IMR-90 (cell line): ENCODE measurements around the gene AGTR1. TPM values are rescaled to one million over a fixed set of nuclear protein-coding genes. Genes with fewer than 3 reads are reported as not detected.

Experiments used
- ATAC-seq: fragments of 200-7000 bp; cut with Tn5 transposase; 2 replicates; pipeline ENCODE4 v1.9.1; 2020; ENCODE audit warnings: low read depth, mild to moderate bottlenecking, moderate library complexity
- Bru-seq: library from RNA; stranded (reverse); fragments of 400-500 nt; gene quantifications from one replicate; lab custom pipeline; 2021; lab: Mats Ljungman, UMichigan
- BruChase-seq, 2 experiments: library from RNA; stranded (reverse); fragments of 400-500 nt; gene quantifications; one replicate each; lab custom pipeline; 2021; lab: Mats Ljungman, UMichigan
- BruUV-seq: library from RNA; stranded (reverse); fragments of 400-500 nt; replicated peaks from 2 replicates; lab custom pipeline; 2021; lab: Mats Ljungman, UMichigan
- CTCF ChIA-PET: fragments of 300-600 bp; formaldehyde crosslinking; extraction: SDS; loops from one replicate; lab custom pipeline; 2021; ENCODE audit warnings: antibody characterized with exemption; lab: Yijun Ruan, JAX
- POLR2A ChIA-PET: fragments of 300-600 bp; sonication (Branson Sonifier 250); formaldehyde crosslinking; loops from one replicate; lab custom pipeline; 2022; ENCODE audit warnings: antibody characterized with exemption; ENCODE audit not compliant: unreplicated experiment; lab: Charles Lee
- DNase-seq: peaks from one replicate; pipeline ENCODE4 v3.0.0; 2013
- H2AFZ ChIP-seq: replicated peaks from 2 replicates; pipeline ENCODE3; 2013; ENCODE audit warnings: low read length, mild to moderate bottlenecking; ENCODE audit not compliant: poor library complexity
- H2AK5ac ChIP-seq: 2 replicates; pipeline ENCODE4 v1.6.1; 2013; ENCODE audit warnings: low read depth, low read length, inconsistent platforms
- H2AK9ac ChIP-seq: replicated peaks from 2 replicates; pipeline ENCODE3; 2013; ENCODE audit warnings: mild to moderate bottlenecking, low read depth, low read length, moderate library complexity; ENCODE audit not compliant: poor library complexity
- H2BK120ac ChIP-seq: 2 replicates; pipeline ENCODE4 v1.6.1; 2013; ENCODE audit warnings: low read depth, low read length, inconsistent platforms
- H2BK15ac ChIP-seq: 3 replicates; pipeline ENCODE4 v1.6.1; 2013; ENCODE audit warnings: low read depth, low read length, inconsistent platforms
- H2BK20ac ChIP-seq: 2 replicates; pipeline ENCODE4 v1.6.1; 2013; ENCODE audit warnings: low read depth, mild to moderate bottlenecking, inconsistent platforms, low read length, moderate library complexity
- H2BK5ac ChIP-seq: 2 replicates; pipeline ENCODE4 v1.6.1; 2013; ENCODE audit warnings: mild to moderate bottlenecking, low read depth, low read length, inconsistent platforms; ENCODE audit not compliant: poor library complexity, severe bottlenecking
- H3K14ac ChIP-seq: replicated peaks from 2 replicates; pipeline ENCODE4 v1.6.1; 2013; ENCODE audit warnings: low read depth, low read length, inconsistent platforms
- H3K18ac ChIP-seq: 2 replicates; pipeline ENCODE4 v1.6.1; 2013; ENCODE audit warnings: low read depth, low read length, control low read depth
- H3K23ac ChIP-seq: 2 replicates; pipeline ENCODE4 v1.6.1; 2013; ENCODE audit warnings: low read depth, low read length, inconsistent platforms
- H3K27ac ChIP-seq: 2 replicates; pipeline ENCODE4 v1.5.1; 2013; ENCODE audit warnings: mild to moderate bottlenecking, control low read depth, low read length; ENCODE audit not compliant: insufficient read depth
- H3K27me3 ChIP-seq: 2 replicates; pipeline ENCODE4 v1.6.1; 2013; ENCODE audit warnings: low read length; ENCODE audit not compliant: control insufficient read depth, insufficient read depth
- H3K36me3 ChIP-seq: 2 replicates; pipeline ENCODE4 v1.6.1; 2013; ENCODE audit warnings: low read length, mixed read lengths; ENCODE audit not compliant: control insufficient read depth, insufficient read depth
- H3K4ac ChIP-seq: 2 replicates; pipeline ENCODE4 v1.6.1; 2013; ENCODE audit warnings: low read depth, low read length, inconsistent platforms
- H3K4me1 ChIP-seq: 2 replicates; pipeline ENCODE4 v1.6.1; 2013; ENCODE audit warnings: low read length, mixed read lengths; ENCODE audit not compliant: control insufficient read depth, insufficient read depth
- H3K4me2 ChIP-seq: 2 replicates; pipeline ENCODE4 v1.6.1; 2013; ENCODE audit warnings: low read depth, mild to moderate bottlenecking, control low read depth, low read length, moderate library complexity
- H3K4me3 ChIP-seq: 2 replicates; pipeline ENCODE4 v1.5.1; 2013; ENCODE audit warnings: low read depth, mild to moderate bottlenecking, control low read depth, low read length, moderate library complexity; ENCODE audit not compliant: insufficient read depth
- H3K56ac ChIP-seq: 2 replicates; pipeline ENCODE4 v1.6.1; 2013; ENCODE audit warnings: low read length, inconsistent platforms; ENCODE audit not compliant: insufficient read depth; ENCODE audit errors: extremely low read depth
- H3K79me1 ChIP-seq, 2 experiments: 2 replicates each; pipeline ENCODE4 v1.6.1; 2013; ENCODE audit warnings: low read length in 2 of 2, inconsistent platforms in 1 of 2, low read depth in 1 of 2
- H3K9ac ChIP-seq: 2 replicates; pipeline ENCODE4 v1.6.1; 2013; ENCODE audit warnings: low read depth, low read length, control low read depth
- H3K9me1 ChIP-seq: 2 replicates; pipeline ENCODE4 v1.6.1; 2013; ENCODE audit warnings: low read length, inconsistent platforms; ENCODE audit not compliant: insufficient read depth
- H3K9me3 ChIP-seq: 2 replicates; pipeline ENCODE4 v1.6.1; 2013; ENCODE audit warnings: low read length; ENCODE audit not compliant: control insufficient read depth, insufficient read depth
- H4K20me1 ChIP-seq: 2 replicates; pipeline ENCODE4 v1.6.1; 2013; ENCODE audit warnings: low read length, inconsistent platforms; ENCODE audit not compliant: insufficient read depth
- H4K5ac ChIP-seq: 2 replicates; pipeline ENCODE4 v1.6.1; 2013; ENCODE audit warnings: mild to moderate bottlenecking, low read depth, low read length, control low read depth
- H4K8ac ChIP-seq, 2 experiments: 2 replicates each; pipeline ENCODE4 v1.6.1; 2013; ENCODE audit warnings: low read depth in 2 of 2, low read length in 2 of 2, control low read depth in 1 of 2, inconsistent platforms in 1 of 2
- H4K91ac ChIP-seq: 2 replicates; pipeline ENCODE4 v1.6.1; 2013; ENCODE audit warnings: low read depth, low read length, inconsistent platforms; ENCODE audit not compliant: insufficient read depth
- ELK1 ChIP-seq: fragments of 150-350 bp; IDR thresholded peaks from 2 replicates; pipeline ENCODE4 v1.6.1; 2016; ENCODE audit warnings: low read depth, mild to moderate bottlenecking, low read length, moderate library complexity, borderline replicate concordance
- FOS ChIP-seq: fragments of 150-350 bp; IDR thresholded peaks from 2 replicates; pipeline ENCODE4 v1.6.1; 2016; ENCODE audit warnings: low read depth, low read length
- MAZ ChIP-seq: IDR thresholded peaks from 2 replicates; pipeline ENCODE4 v1.6.1; 2012; ENCODE audit warnings: low read depth, mild to moderate bottlenecking, low read length, improper control_type of control experiment, moderate library complexity, borderline replicate concordance
- MXI1 ChIP-seq: IDR thresholded peaks from 2 replicates; pipeline ENCODE4 v1.6.1; 2012; ENCODE audit warnings: low read depth, mild to moderate bottlenecking, low read length, moderate library complexity, borderline replicate concordance
- POLR2A ChIP-seq: IDR thresholded peaks from 2 replicates; pipeline ENCODE4 v1.6.1; 2012; ENCODE audit warnings: mild to moderate bottlenecking, low read depth, low read length
- SMC3 ChIP-seq: fragments of 150-350 bp; IDR thresholded peaks from 2 replicates; pipeline ENCODE4 v1.6.1; 2016; ENCODE audit warnings: low read depth, mild to moderate bottlenecking, antibody characterized with exemption, low read length, moderate library complexity
- WGBS, 2 experiments: methylation state at CpG; one replicate each; pipeline versions ENCODE4 v1.1.5 to v1.1.7; 2013; ENCODE audit warnings: missing lambda C conversion rate in 2 of 2; ENCODE audit not compliant: insufficient read length in 1 of 2; ENCODE audit errors: extremely low coverage in 2 of 2; 5-methylcytosine and 5-hydroxymethylcytosine counted together
- dilution Hi-C: fragments of 300-500 bp; cut with HindIII; formaldehyde crosslinking; loops from one replicate; pipeline ENCODE4 v1.14.3; 2018; ENCODE audit warnings: low sequenced_read_pairs; ENCODE audit not compliant: unreplicated experiment
- in situ Hi-C: fragments of 300-500 bp; cut with MboI; formaldehyde crosslinking; loops from 3 replicates; pipeline ENCODE4 v1.14.3; 2019; ENCODE audit warnings: low sequenced_read_pairs, inconsistent platforms, mixed read lengths
- intact Hi-C: fragments of 100-400 bp; cut with micrococcal nuclease; formaldehyde crosslinking; loops from 2 replicates; pipeline ENCODE4 v1.10.0; 2022
- long read RNA-seq: library from polyadenylated mRNA; unstranded; transcript quantifications from one replicate; pipeline ENCODE4 v2.0.0, GENCODE V29; 2021; ENCODE audit not compliant: unreplicated experiment
- polyA plus RNA-seq, 3 experiments: library from polyadenylated mRNA; depleted of rRNA; stranded (reverse); fragments of >200 nt; gene quantifications; 2 replicates each; pipeline ENCODE4 v1.2.3, GENCODE V29; 2012; ENCODE audit warnings: low replicate concordance in 1 of 3
- total RNA-seq: library from RNA; depleted of rRNA; stranded (reverse); fragments of >200 nt; gene quantifications from 2 replicates; pipeline ENCODE4 v1.2.3, GENCODE V29; 2012; rRNA removed

AGTR1 gene
- total RNA-seq, result 2.7 and 3.3 TPM in 2 replicates
- polyA plus RNA-seq (2012; rRNA removed), result 2.1 and 2.2 TPM in 2 replicates
- polyA plus RNA-seq (2012; cell fraction: cytosol; rRNA removed), result 0.60 and 0.82 TPM in 2 replicates
- polyA plus RNA-seq (2012; cell fraction: nucleus; rRNA removed; ENCODE audit: low replicate concordance), result 0.46 and 3.2 TPM in 2 replicates
- percentile 18 among the genes with signal in this experiment for Bru-seq, nascent RNA
- BruChase-seq, experiment 1, labeled RNA remaining after a 6-hour chase, result percentile 14 among the genes with signal in this experiment
- percentile 12 among the genes with signal in this experiment for BruChase-seq, experiment 2, labeled RNA remaining after a 2-hour chase
- long read RNA-seq, partial matches to known transcripts, result 0 of 1 reads
- long read RNA-seq, other reads (novel, unspliced or antisense), result 0 of 1 reads

DNA sequence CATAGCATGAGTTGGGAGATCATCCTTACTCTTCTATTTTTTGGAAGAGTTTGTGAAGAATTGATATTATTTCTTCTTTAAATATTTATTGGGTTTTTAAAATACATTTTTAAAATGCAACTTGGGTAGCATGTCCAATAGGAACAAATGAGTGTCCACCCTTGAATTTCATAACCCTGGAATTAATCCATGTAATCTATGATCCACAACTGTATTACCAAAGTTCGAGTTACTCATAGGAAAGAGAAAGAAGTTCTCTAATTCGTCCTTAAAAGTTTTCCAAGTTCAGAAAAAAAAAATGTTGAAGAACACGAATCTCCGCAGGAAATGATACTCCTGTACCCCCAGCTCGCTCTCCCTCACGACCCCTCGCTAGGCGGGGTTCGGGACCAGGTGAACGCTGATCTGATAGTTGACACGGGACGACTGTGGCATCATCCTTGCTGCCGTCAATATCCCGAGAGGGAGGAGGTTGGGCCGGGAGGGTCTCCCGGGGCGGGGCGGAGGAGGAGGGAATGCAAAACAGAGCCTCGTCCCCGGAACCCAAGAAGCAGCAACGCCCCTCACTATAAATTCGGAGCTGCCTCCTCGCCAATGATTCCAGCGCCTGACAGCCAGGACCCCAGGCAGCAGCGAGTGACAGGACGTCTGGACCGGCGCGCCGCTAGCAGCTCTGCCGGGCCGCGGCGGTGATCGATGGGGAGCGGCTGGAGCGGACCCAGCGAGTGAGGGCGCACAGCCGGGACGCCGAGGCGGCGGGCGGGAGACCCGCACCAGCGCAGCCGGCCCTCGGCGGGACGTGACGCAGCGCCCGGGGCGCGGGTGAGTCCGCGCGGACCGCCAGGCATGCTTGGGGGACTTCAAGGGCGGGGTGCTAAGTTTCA, at the start of gene AGTR1:
Gene AGTR1, plus strand, starts transcription at position 598 of the 884 bp plus-strand sequence. CDS start 43,133 bp downstream, outside the sequence.
- Histone ChIP-seq H3K4me2 (peak within 1 kb of the TSS; percentile 55), H2AK9ac (peak within 1 kb of the TSS; percentile 62), H3K18ac (no peak within 1 kb of the TSS), H3K14ac (no peak within 1 kb of the TSS; the same call in none of the 2 replicates), H3K23ac (peak within 1 kb of the TSS; percentile 82), H3K56ac (no peak within 1 kb of the TSS), H3K4me1 (no peaks in the 10 kb centered on the region), H3K9me3 (no peaks in the 10 kb centered on the region), H4K5ac (no peak within 1 kb of the TSS), H2BK20ac (no peak within 1 kb of the TSS), H3K27me3 (peaks cover 24% of the 10 kb centered on the region), H3K4ac (no peak within 1 kb of the TSS), H2BK15ac (no peak within 1 kb of the TSS), H3K9me1 (no peaks in the 10 kb centered on the region; the same call in 1 of the 2 replicates), H3K9ac (no peak within 1 kb of the TSS), H4K91ac (no peak within 1 kb of the TSS), H2BK5ac (no peak within 1 kb of the TSS), H3K36me3 (no peaks in the 10 kb centered on the region), H4K20me1 (no peaks in the 10 kb centered on the region; the same call in 1 of the 2 replicates), H2AK5ac (no peak within 1 kb of the TSS), H2AFZ (peak within 1 kb of the TSS; percentile 90), H3K4me3 (peak within 1 kb of the TSS; percentile 37), H2BK120ac (peak within 1 kb of the TSS; percentile 84; the same call in 1 of the 2 replicates), H3K27ac (no peak within 1 kb of the TSS), H3K79me1 (no peaks in the 10 kb centered on the region), H4K8ac (no peak within 1 kb of the TSS)
- no TSS peak for BruUV-seq
- CTCF ChIA-PET, result interaction anchor here (0.6 kb wide), 1 partner anchor 109 kb away, joined by 3 read pairs; no protein-coding TSS in a partner anchor
- dilution Hi-C loops (no loop called here), intact Hi-C loops (no loop called here), in situ Hi-C loops (no loop called here)
- 0% methylated on average over 13 of the region's 61 CpGs; no CpG with 5 or more reads in 1 of the 2 experiments for WGBS, 2 experiments
- TF ChIP-seq MAZ, result no peak
- TF ChIP-seq POLR2A, result no peak
- no peak for TF ChIP-seq SMC3
- TF ChIP-seq MXI1, result no peak
- no peak for TF ChIP-seq FOS
- TF ChIP-seq ELK1, result no peak
- peak; percentile 24 for DNase-seq
- peak; percentile 83 for ATAC-seq
- POLR2A ChIA-PET, result no interaction called here
